ENCODE results near the gene ESRRB. TPM values are rescaled to one million over a fixed set of nuclear protein-coding genes. Genes with fewer than 3 reads are reported as not detected.
A peak's percentile ranks its signal among the peaks of the same experiment; 100 is the strongest.

The ESRRB gene
- total RNA-seq, 1 donor: not detected

DNA sequence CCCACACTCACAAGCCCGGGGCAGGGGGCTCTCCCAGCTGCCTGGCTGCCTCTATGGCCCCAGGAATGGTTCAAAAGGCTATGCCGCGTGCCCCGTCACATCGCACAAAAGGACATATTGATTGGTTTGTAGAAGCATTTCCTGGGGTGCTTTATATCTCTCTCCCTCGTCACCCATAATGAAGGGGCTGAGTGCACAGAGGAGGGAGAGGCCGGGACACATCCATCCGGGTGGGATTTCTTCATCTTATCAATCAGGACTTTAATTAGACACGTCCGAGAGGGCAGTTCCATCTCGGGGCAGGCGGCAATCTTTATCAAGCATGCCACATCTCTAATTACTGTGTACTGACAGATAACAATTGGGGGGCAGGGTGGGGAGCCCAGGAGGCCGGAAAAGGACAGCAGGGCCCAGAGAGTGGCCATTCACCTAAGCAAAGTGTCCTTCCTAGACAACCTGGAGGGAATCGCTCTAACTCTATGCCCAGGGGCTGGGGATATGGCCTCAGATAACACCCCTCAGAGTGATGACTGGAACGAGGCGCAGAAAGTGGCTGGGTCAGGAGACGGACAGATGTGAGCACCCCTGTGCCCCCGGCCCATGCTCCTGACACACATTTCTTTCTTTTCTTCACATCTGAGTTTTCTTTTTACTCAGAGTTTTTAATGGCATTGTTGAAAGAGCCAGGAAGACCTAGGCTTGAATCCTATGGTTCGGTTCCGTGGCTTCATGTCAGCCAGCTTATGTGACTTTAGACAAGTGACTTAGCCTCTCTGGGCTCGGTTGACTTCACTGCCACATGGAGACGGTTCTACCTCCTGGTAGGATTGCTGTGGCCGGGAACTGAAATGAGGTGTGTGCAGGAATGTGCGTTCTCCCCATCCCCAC is 36.0 kb upstream of the ESRRB start:
- TF ChIP-seq, protein P1, sequence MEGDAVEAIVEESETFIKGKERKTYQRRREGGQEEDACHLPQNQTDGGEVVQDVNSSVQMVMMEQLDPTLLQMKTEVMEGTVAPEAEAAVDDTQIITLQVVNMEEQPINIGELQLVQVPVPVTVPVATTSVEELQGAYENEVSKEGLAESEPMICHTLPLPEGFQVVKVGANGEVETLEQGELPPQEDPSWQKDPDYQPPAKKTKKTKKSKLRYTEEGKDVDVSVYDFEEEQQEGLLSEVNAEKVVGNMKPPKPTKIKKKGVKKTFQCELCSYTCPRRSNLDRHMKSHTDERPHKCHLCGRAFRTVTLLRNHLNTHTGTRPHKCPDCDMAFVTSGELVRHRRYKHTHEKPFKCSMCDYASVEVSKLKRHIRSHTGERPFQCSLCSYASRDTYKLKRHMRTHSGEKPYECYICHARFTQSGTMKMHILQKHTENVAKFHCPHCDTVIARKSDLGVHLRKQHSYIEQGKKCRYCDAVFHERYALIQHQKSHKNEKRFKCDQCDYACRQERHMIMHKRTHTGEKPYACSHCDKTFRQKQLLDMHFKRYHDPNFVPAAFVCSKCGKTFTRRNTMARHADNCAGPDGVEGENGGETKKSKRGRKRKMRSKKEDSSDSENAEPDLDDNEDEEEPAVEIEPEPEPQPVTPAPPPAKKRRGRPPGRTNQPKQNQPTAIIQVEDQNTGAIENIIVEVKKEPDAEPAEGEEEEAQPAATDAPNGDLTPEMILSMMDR (IDR thresholded peaks at IDR 0.05; ENCODE audit: insufficient read depth, low read length): no peak
- DNase-seq (ENCODE audit: low read depth): no peak
- H3K4me3 ChIP-seq (ENCODE audit: low read depth, low read length): no peak overlapping the region

GRCh38 chr14:76343386-76343785 is 32.6 kb upstream of the ESRRB start:
- H3K4me3 ChIP-seq (ENCODE audit: low read depth, low read length): no peak overlapping the region
- TF ChIP-seq, protein P1 (IDR thresholded peaks at IDR 0.05; ENCODE audit: insufficient read depth, low read length): no peak
- no peak for DNase-seq (ENCODE audit: low read depth)

- TF ChIP-seq, protein P1 (IDR thresholded peaks at IDR 0.05; ENCODE audit: insufficient read depth, low read length): no peak
- no peak for DNase-seq (ENCODE audit: low read depth)
- H3K4me3 ChIP-seq (ENCODE audit: low read depth, low read length): no peak overlapping the region
These were observed 29.4 kb upstream of the ESRRB start for GRCh38 chr14:76346391-76347160.

DNA sequence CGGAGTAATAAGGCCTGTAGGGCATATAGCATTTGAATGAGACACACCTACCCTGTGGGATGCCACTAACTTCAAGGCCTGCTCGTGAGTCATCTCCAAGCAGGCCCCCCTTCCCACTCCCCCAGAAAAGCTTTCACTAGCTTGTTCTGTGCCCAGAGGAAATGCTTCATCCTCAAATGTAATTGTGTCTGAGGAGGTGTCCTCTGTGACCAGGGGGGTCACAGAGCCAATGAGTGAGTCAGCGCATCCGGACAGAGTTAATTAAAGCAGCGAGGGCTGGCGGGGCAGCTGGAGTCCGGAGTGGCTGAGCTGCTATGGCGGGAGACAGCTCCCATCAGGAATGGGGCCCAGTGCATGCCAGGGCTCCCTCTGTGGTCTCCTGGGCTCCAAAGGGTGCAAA is 27.0 kb upstream of the ESRRB start:
- peak; percentile 35 for DNase-seq (ENCODE audit: low read depth)
- H3K4me3 ChIP-seq (ENCODE audit: low read depth, low read length): no peak overlapping the region
- TF ChIP-seq, protein P1 (IDR thresholded peaks at IDR 0.05; ENCODE audit: insufficient read depth, low read length): no peak

GRCh38 chr14:76349993-76350392 is 25.9 kb upstream of the ESRRB start:
- TF ChIP-seq, protein P1 (IDR thresholded peaks at IDR 0.05; ENCODE audit: insufficient read depth, low read length): no peak
- H3K4me3 ChIP-seq (ENCODE audit: low read depth, low read length): no peak overlapping the region
- DNase-seq (ENCODE audit: low read depth): no peak

- DNase-seq (ENCODE audit: low read depth): no peak
- H3K4me3 ChIP-seq (ENCODE audit: low read depth, low read length): no peak overlapping the region
- TF ChIP-seq, protein P1 (IDR thresholded peaks at IDR 0.05; ENCODE audit: insufficient read depth, low read length): no peak
These were observed 25.3 kb upstream of the ESRRB start for GRCh38 chr14:76350671-76351070.

Data from fibroblast of the aortic adventitia (primary cell).